Karpas-422 (cell line): ENCODE measurements around the gene CACNA1F. TPM values are rescaled to one million over a fixed set of nuclear protein-coding genes. Genes with fewer than 3 reads are reported as not detected.

Experiments used
- DNase-seq: peaks from one replicate; pipeline ENCODE4 v3.0.0-alpha.2; 2015
- H2AFZ ChIP-seq: fragments of 200-600 bp; sonication (generic); 2 replicates; pipeline ENCODE4 v1.6.1; 2014; ENCODE audit warnings: antibody characterized with exemption, low read length, mixed read lengths
- H3K27ac ChIP-seq: fragments of 200-600 bp; sonication (generic); 2 replicates; pipeline ENCODE4 v1.5.1; 2014; ENCODE audit warnings: mild to moderate bottlenecking, low read length, moderate library complexity
- H3K27me3 ChIP-seq: fragments of 200-600 bp; sonication (generic); 2 replicates; pipeline ENCODE4 v1.6.1; 2014; ENCODE audit warnings: low read length, mixed read lengths
- H3K36me3 ChIP-seq: fragments of 200-600 bp; sonication (generic); 2 replicates; pipeline ENCODE4 v1.6.1; 2014; ENCODE audit warnings: low read length, mixed read lengths; ENCODE audit not compliant: insufficient read depth
- H3K4me1 ChIP-seq: fragments of 200-600 bp; sonication (generic); 2 replicates; pipeline ENCODE4 v1.6.1; 2014; ENCODE audit warnings: mild to moderate bottlenecking, low read length, mixed read lengths
- H3K4me2 ChIP-seq: fragments of 200-600 bp; sonication (generic); 2 replicates; pipeline ENCODE4 v1.6.1; 2014; ENCODE audit warnings: low read length, low read depth, mild to moderate bottlenecking; ENCODE audit not compliant: poor library complexity, severe bottlenecking
- H3K4me3 ChIP-seq: fragments of 200-600 bp; sonication (generic); 2 replicates; pipeline ENCODE4 v1.5.1; 2014; ENCODE audit warnings: mild to moderate bottlenecking, antibody characterized with exemption, low read length, mixed read lengths
- H3K79me2 ChIP-seq: fragments of 200-600 bp; sonication (generic); 2 replicates; pipeline ENCODE4 v1.6.1; 2014; ENCODE audit warnings: mild to moderate bottlenecking, low read length, mixed read lengths
- H3K9ac ChIP-seq: fragments of 200-600 bp; sonication (generic); 2 replicates; pipeline ENCODE4 v1.6.0; 2014; ENCODE audit warnings: low read length
- H3K9me2 ChIP-seq: fragments of 200-600 bp; sonication (generic), shearing (Covaris generic); replicated peaks from 2 replicates; pipeline ENCODE4 v1.6.0; 2014; ENCODE audit warnings: mild to moderate bottlenecking, low read length, moderate library complexity; ENCODE audit not compliant: insufficient read depth
- H3K9me3 ChIP-seq: fragments of 300-700, 200-600 bp; sonication (generic); 2 replicates; pipeline ENCODE4 v1.6.1; 2014; ENCODE audit warnings: low read length, mixed read lengths
- H4K20me1 ChIP-seq: fragments of 200-600 bp; sonication (generic); 2 replicates; pipeline ENCODE4 v1.6.1; 2014; ENCODE audit warnings: mild to moderate bottlenecking, antibody characterized with exemption, low read length, low read depth; ENCODE audit not compliant: insufficient read depth
- total RNA-seq: library from RNA; depleted of rRNA; stranded (reverse); fragments of >200 nt; shearing (Covaris generic); gene quantifications from 2 replicates; pipeline ENCODE4 v1.2.3, GENCODE V29; 2014; ENCODE audit warnings: low replicate concordance

CACNA1F gene
- total RNA-seq, 1 experiment from 2014 or later = not detected

GRCh38 chrX:49231333-49232000, 1.7 kb downstream of the CACNA1F start:
- Histone ChIP-seq H3K27me3 (no peaks in the 10 kb centered on the region), H3K36me3 (no peaks in the 10 kb centered on the region), H3K4me3 (no peak overlapping the region; the same call in 1 of the 2 replicates), H3K27ac (no peak overlapping the region), H4K20me1 (no peaks in the 10 kb centered on the region), H3K9ac (no peak overlapping the region), H3K4me1 (peaks cover 15% of the 10 kb centered on the region), H3K79me2 (peaks cover 3% of the 10 kb centered on the region; the same call in 1 of the 2 replicates), H3K9me3 (no peaks in the 10 kb centered on the region), H2AFZ (no peak overlapping the region), H3K9me2 (no peaks in the 10 kb centered on the region), H3K4me2 (no peak overlapping the region)
- no peak for DNase-seq

- peak; percentile 74 for DNase-seq
- no peaks in the 10 kb centered on the region for H3K36me3 ChIP-seq
- H3K79me2 ChIP-seq = 0 out of 2 replicates have a peak, but pooled peaks cover under 1% of the 10 kb centered on the region
- no peak overlapping the region for H3K27ac ChIP-seq
- peak overlapping the region; percentile 44; the same call in 1 of the 2 replicates for H3K4me3 ChIP-seq
- no peaks in the 10 kb centered on the region for H3K27me3 ChIP-seq
- H3K9me2 ChIP-seq = no peaks in the 10 kb centered on the region
- peak overlapping the region; percentile 32 for H3K4me2 ChIP-seq
- no peaks in the 10 kb centered on the region for H3K9me3 ChIP-seq
- H3K4me1 ChIP-seq = peaks cover 10% of the 10 kb centered on the region
- H3K9ac ChIP-seq = peak overlapping the region; percentile 13; the same call in 1 of the 2 replicates
- H2AFZ ChIP-seq = peak overlapping the region; percentile 56; the same call in 1 of the 2 replicates
- H4K20me1 ChIP-seq = no peaks in the 10 kb centered on the region
These were observed 2.5 kb downstream of the CACNA1F start for GRCh38 chrX:49230500-49231232.

- no peak overlapping the region for H3K4me3 ChIP-seq
- no peak overlapping the region for H3K27ac ChIP-seq
- no peak for DNase-seq
- H3K36me3 ChIP-seq = no peaks in the 10 kb centered on the region
- H3K4me1 ChIP-seq = peaks cover 10% of the 10 kb centered on the region
- no peaks in the 10 kb centered on the region for H3K9me2 ChIP-seq
- H3K9me3 ChIP-seq = no peaks in the 10 kb centered on the region
- no peak overlapping the region for H2AFZ ChIP-seq
- H3K79me2 ChIP-seq = no peaks in the 10 kb centered on the region
- H3K27me3 ChIP-seq = no peaks in the 10 kb centered on the region
- no peak overlapping the region for H3K4me2 ChIP-seq
- no peaks in the 10 kb centered on the region for H4K20me1 ChIP-seq
- H3K9ac ChIP-seq = no peak overlapping the region
These were observed 5.0 kb downstream of the CACNA1F start for GRCh38 chrX:49228185-49228584.

GRCh38 chrX:49227726-49228125, 5.4 kb downstream of the CACNA1F start:
- H4K20me1 ChIP-seq = no peaks in the 10 kb centered on the region
- no peak overlapping the region for H3K4me3 ChIP-seq
- H3K4me1 ChIP-seq = peaks cover 10% of the 10 kb centered on the region
- H3K27me3 ChIP-seq = no peaks in the 10 kb centered on the region
- H3K9me3 ChIP-seq = no peaks in the 10 kb centered on the region
- H3K4me2 ChIP-seq = no peak overlapping the region
- no peak overlapping the region for H2AFZ ChIP-seq
- H3K9ac ChIP-seq = no peak overlapping the region
- H3K79me2 ChIP-seq = no peaks in the 10 kb centered on the region
- no peak for DNase-seq
- no peaks in the 10 kb centered on the region for H3K36me3 ChIP-seq
- H3K27ac ChIP-seq = no peak overlapping the region
- H3K9me2 ChIP-seq = no peaks in the 10 kb centered on the region

- Histone ChIP-seq H3K9me3 (no peaks in the 10 kb centered on the region), H3K4me3 (no peak overlapping the region), H3K36me3 (no peaks in the 10 kb centered on the region), H4K20me1 (no peaks in the 10 kb centered on the region), H3K27me3 (no peaks in the 10 kb centered on the region), H3K9ac (no peak overlapping the region), H2AFZ (no peak overlapping the region), H3K79me2 (no peaks in the 10 kb centered on the region), H3K4me2 (no peak overlapping the region), H3K4me1 (peaks cover 13% of the 10 kb centered on the region), H3K9me2 (no peaks in the 10 kb centered on the region), H3K27ac (no peak overlapping the region)
- no peak for DNase-seq
These were observed 6.2 kb downstream of the CACNA1F start for GRCh38 chrX:49226946-49227345.

- Histone ChIP-seq H3K4me1 (peaks cover 13% of the 10 kb centered on the region), H2AFZ (no peak overlapping the region), H3K4me3 (no peak overlapping the region), H3K4me2 (no peak overlapping the region), H3K9ac (no peak overlapping the region), H3K79me2 (no peaks in the 10 kb centered on the region), H4K20me1 (no peaks in the 10 kb centered on the region), H3K27me3 (no peaks in the 10 kb centered on the region), H3K9me2 (no peaks in the 10 kb centered on the region), H3K27ac (no peak overlapping the region), H3K36me3 (no peaks in the 10 kb centered on the region), H3K9me3 (no peaks in the 10 kb centered on the region)
- DNase-seq = no peak
These were observed 7.3 kb downstream of the CACNA1F start for GRCh38 chrX:49225858-49226257.

GRCh38 chrX:49221868-49222267, 11.3 kb downstream of the CACNA1F start:
- Histone ChIP-seq H3K27ac (no peak overlapping the region), H3K27me3 (no peaks in the 10 kb centered on the region), H3K9me2 (no peaks in the 10 kb centered on the region), H3K4me3 (no peak overlapping the region), H4K20me1 (no peaks in the 10 kb centered on the region), H3K4me2 (no peak overlapping the region), H2AFZ (no peak overlapping the region), H3K9me3 (no peaks in the 10 kb centered on the region), H3K4me1 (peaks cover 4% of the 10 kb centered on the region; the same call in 1 of the 2 replicates), H3K36me3 (no peaks in the 10 kb centered on the region), H3K9ac (no peak overlapping the region), H3K79me2 (no peaks in the 10 kb centered on the region)
- DNase-seq = peak; percentile 68

GRCh38 chrX:49220100-49220499, 13.0 kb downstream of the CACNA1F start:
- Histone ChIP-seq H4K20me1 (no peaks in the 10 kb centered on the region), H3K27me3 (no peaks in the 10 kb centered on the region), H3K4me1 (peaks cover 4% of the 10 kb centered on the region; the same call in 1 of the 2 replicates), H3K27ac (no peak overlapping the region), H3K36me3 (no peaks in the 10 kb centered on the region), H3K79me2 (no peaks in the 10 kb centered on the region), H3K9ac (no peak overlapping the region), H3K4me2 (no peak overlapping the region), H3K4me3 (no peak overlapping the region), H3K9me3 (no peaks in the 10 kb centered on the region), H2AFZ (no peak overlapping the region), H3K9me2 (no peaks in the 10 kb centered on the region)
- no peak for DNase-seq
